ENCODE results near the gene SLC35E2B. TPM values are rescaled to one million over a fixed set of nuclear protein-coding genes. Genes with fewer than 3 reads are reported as not detected.
"Not testable (repeated sequence)": the region's sequence is repeated elsewhere in the genome, so short reads cannot be mapped to it uniquely, and the experiment has no call there.

SLC35E2B gene
- total and polyA plus RNA-seq, 5 experiments from 2014 or later: 30.2 to 110 (median 45.1) TPM

GRCh38 chr1:1699061-1699460, 6.5 kb upstream of the SLC35E2B start:
- H3K36me3 Mint-ChIP-seq, H3K27ac Mint-ChIP-seq, H3K27me3 Mint-ChIP-seq, DNase-seq, H3K9me3 Mint-ChIP-seq, H3K4me1 Mint-ChIP-seq, ATAC-seq, POLR2A ChIA-PET: not testable (repeated sequence)
- H3K4me3 Mint-ChIP-seq: peak overlapping the region in 1 of 10 donors; percentile 38

DNA sequence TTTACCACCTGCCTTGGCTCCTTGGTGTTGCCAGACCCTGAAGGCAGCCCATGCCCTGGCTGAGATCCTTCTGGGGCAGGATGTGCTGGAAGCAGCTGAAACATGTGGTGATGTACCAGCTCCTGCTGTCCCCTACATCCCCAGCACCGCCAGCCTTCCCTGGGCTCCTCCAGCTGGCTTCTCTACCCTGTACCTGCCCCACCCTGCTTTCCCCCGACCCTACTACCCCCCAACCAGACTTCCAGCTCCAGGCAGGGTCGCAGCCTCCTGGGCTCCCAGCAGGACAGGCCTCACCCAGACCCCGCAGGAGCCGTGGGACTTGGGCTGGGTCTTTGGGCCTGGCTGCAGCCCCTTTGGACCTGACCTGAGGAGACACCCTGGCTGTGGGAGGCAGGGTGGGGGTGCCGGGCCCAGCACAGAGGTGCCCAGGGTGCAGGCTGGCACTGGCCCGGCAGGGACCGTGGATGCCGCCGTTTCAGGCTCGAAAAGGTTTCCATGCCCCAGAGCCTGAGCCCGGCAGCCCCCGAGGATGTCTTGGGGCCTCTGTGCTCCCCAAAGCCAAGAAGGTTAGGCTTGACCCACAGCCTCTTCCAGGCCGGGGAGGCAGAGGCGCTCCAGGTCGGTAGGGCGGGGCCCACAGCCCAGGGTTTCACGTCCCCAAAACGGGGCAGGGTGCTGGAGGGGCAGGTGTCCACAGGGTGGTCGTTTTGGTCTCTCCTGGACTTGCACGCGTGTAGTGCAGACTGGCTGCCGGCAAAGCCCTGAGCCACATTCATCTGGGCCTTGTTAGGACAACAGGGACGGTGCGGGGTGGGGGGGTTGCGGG, 5.0 kb upstream of the SLC35E2B start:
- POLR2A ChIA-PET, H3K4me1 Mint-ChIP-seq, H3K9me3 Mint-ChIP-seq, H3K4me3 Mint-ChIP-seq, H3K36me3 Mint-ChIP-seq, DNase-seq, H3K27me3 Mint-ChIP-seq, H3K27ac Mint-ChIP-seq, ATAC-seq: not testable (repeated sequence)

GRCh38 chr1:1696431-1697357, 4.1 kb upstream of the SLC35E2B start:
- DNase-seq, ATAC-seq, H3K4me1 Mint-ChIP-seq, H3K36me3 Mint-ChIP-seq, POLR2A ChIA-PET, H3K9me3 Mint-ChIP-seq, H3K27me3 Mint-ChIP-seq: not testable (repeated sequence)
- peak overlapping the region in 2 of 10 donors; percentile 3 to 34 for H3K4me3 Mint-ChIP-seq
- peak overlapping the region in 4 of 10 donors; percentile 41 to 48 (median 47) for H3K27ac Mint-ChIP-seq

GRCh38 chr1:1692324-1692713, 276 bp downstream of the SLC35E2B start:
- not testable (repeated sequence) for H3K9me3 Mint-ChIP-seq, H3K27me3 Mint-ChIP-seq
- Mint-ChIP-seq H3K4me1 (peaks cover 7 to 25% (median 17%) of the 10 kb centered on the region in 4 donors), H3K4me3 (peak overlapping the region in 9 of 10 donors; percentile 29 to 88 (median 69)), H3K27ac (peak overlapping the region in 7 of 10 donors; percentile 37 to 91 (median 83)), H3K36me3 (peaks cover 0 to 14% (median 0%) of the 10 kb centered on the region in 3 donors)
- peak in 6 of 10 donors; percentile 36 to 89 (median 78) for DNase-seq
- ATAC-seq: peak in 1 of 2 donors; percentile 75
- POLR2A ChIA-PET: interaction anchor here (0.6 to 0.7 kb wide), 2 partner anchors 87 to 205 kb away, joined by 3 to 4 read pairs; no protein-coding TSS in a partner anchor

GRCh38 chr1:1691443-1691842, 1.2 kb downstream of the SLC35E2B start:
- H3K4me3 Mint-ChIP-seq, ATAC-seq, H3K9me3 Mint-ChIP-seq, H3K27ac Mint-ChIP-seq, H3K27me3 Mint-ChIP-seq, DNase-seq, POLR2A ChIA-PET: not testable (repeated sequence)
- peaks cover 4 to 32% (median 16%) of the 10 kb centered on the region in 4 donors for H3K4me1 Mint-ChIP-seq
- peaks cover 0 to 14% (median 0%) of the 10 kb centered on the region in 3 donors for H3K36me3 Mint-ChIP-seq

DNA sequence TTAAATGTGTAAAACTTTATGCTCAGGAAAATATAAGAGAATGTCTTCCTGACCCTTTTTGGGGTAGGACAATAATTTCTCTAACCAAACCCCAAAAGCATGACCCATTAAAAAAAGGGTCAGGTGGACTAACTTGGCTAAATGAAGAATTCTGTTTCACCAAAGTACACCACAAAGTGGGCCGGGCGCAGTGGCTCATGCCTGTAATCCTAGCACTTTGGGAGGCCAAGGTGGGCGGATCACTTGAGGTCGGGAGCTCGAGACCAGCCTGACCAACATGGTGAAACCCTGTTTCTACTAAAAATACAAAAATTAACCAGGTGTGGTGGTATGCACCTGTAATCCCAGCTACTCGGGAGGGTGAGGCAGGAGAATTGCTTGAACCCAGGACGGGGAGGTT, 3.1 kb downstream of the SLC35E2B start:
- DNase-seq, POLR2A ChIA-PET, ATAC-seq, H3K9me3 Mint-ChIP-seq, H3K27me3 Mint-ChIP-seq: not testable (repeated sequence)
- Mint-ChIP-seq H3K27ac (peak overlapping the region in 4 of 10 donors; percentile 25 to 82 (median 61)), H3K36me3 (peaks cover 0 to 21% (median 0%) of the 10 kb centered on the region in 3 donors), H3K4me1 (peaks cover 4 to 42% (median 22%) of the 10 kb centered on the region in 4 donors), H3K4me3 (peak overlapping the region in 4 of 10 donors; percentile 26 to 48 (median 32))

DNA sequence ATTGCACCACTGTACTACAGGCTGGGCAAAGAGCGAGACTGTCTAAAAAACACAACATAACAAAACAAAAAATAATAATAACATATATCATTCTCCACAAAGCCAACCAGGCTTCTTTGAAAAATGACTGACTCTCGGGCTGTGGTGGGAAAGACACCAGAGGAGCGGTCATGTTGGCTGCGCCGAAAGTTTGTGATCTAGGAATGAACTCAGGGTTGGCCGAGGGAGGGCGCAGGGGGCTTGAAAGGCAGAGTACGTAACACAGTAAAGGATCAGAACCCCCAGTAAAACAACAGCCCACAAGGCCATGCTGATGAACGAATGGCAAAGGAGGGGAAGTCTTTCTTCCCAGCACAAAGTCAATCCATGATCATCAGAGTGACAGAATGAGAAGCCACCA, 4.7 kb downstream of the SLC35E2B start:
- DNase-seq: no peak
- no peaks in the 10 kb centered on the region for H3K27me3 Mint-ChIP-seq
- H3K4me3 Mint-ChIP-seq: peak overlapping the region in 5 of 10 donors; percentile 12 to 60 (median 33)

DNA sequence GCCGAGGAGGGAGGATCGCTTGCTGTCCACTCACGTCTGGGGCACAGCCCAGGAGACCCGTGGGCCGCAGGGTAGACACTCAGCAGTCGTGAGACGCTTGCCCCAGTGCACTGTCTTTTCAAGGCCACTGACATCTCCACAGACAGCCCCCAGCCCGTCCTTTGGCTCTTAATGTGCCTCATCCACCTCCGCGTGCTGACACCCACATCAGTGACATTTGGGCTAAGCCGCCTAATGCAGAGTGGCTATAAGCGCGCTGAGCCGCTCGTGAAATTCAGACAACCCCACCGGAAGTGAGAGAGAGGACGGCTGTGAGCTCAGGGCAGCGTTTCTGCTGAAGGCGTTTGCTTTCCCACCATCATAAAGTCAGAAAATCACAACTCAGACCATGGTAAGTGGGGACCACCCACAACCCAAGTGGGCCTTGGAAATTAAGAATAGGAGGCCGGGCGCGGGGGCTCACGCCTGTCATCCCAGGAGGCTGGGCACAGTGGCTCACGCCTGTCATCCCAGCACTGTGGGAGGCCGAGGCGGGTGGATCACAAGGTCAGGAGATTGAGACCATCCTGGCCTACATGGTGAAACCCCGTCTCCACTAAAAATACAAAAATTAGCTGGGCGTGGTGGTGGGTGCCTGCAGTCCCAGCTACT, 8.4 kb downstream of the SLC35E2B start:
- ATAC-seq (no peak), DNase-seq (no peak)
- H3K4me1 Mint-ChIP-seq: peaks cover 11 to 73% (median 41%) of the 10 kb centered on the region in 4 donors
- H3K27me3 Mint-ChIP-seq: no peaks in the 10 kb centered on the region
- H3K27ac Mint-ChIP-seq: peak overlapping the region in 2 of 10 donors; percentile 59 to 67
- peak overlapping the region in 2 of 10 donors; percentile 11 to 36 for H3K4me3 Mint-ChIP-seq
- POLR2A ChIA-PET: no interaction called here
- H3K36me3 Mint-ChIP-seq: peaks cover 0 to 29% (median 0%) of the 10 kb centered on the region in 3 donors
- H3K9me3 Mint-ChIP-seq: no peaks in the 10 kb centered on the region

More for the DNA sequence above, 4.7 kb downstream of the SLC35E2B start:
- H3K4me1 Mint-ChIP-seq: peaks cover 8 to 58% (median 34%) of the 10 kb centered on the region in 4 donors
- H3K9me3 Mint-ChIP-seq: no peaks in the 10 kb centered on the region
- POLR2A ChIA-PET: interaction anchor here (0.6 kb wide), 1 partner anchor 218 kb away, joined by 3 read pairs; no protein-coding TSS in a partner anchor
- no peak for ATAC-seq
- H3K36me3 Mint-ChIP-seq: peaks cover 0 to 34% (median 0%) of the 10 kb centered on the region in 3 donors
- H3K27ac Mint-ChIP-seq: peak overlapping the region in 6 of 10 donors; percentile 16 to 88 (median 72)

DNA sequence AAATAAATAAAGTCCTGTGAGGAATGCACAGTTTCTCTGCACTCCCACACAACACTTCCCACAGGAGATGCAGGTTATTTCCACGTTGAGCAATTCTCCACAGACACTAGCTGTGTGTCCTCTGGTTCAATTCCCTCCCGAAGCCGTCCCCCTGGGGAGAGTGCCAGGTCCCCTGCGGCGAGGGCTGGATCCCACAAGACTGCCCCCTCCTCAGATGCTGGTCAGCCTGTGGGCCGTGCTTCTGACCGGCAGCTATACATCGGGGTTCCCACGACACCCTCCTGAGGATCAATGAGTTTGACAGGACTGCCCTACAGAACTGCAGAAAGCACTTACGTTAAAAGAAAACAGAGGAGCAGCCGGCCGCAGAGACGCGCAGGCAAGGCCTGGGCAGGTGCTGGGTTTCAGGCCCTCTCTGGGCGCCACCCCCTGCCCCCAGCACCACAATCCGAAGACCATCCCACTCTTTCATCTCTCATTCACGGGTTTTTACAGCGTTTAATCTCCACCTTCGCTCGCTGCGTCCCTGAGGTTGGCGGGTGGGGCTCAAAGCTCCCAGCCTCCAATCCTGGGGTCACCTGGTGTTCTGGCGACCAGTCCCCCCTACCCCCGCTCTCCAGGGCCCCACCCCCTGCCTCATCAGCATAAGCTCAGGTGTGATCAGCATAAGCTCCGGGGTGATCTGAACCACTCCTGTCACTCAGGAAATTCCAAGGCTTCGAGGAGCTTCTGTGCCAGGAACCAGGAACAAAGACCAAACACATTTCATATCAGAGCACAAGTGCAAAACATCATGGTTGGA, 9.3 kb downstream of the SLC35E2B start:
- DNase-seq (no peak), ATAC-seq (no peak)
- POLR2A ChIA-PET: no interaction called here
- Mint-ChIP-seq H3K27ac (peak overlapping the region in 6 of 10 donors; percentile 9 to 77 (median 66)), H3K9me3 (no peaks in the 10 kb centered on the region), H3K4me1 (peaks cover 17 to 77% (median 46%) of the 10 kb centered on the region in 4 donors), H3K27me3 (no peaks in the 10 kb centered on the region), H3K36me3 (peaks cover 0 to 24% (median 0%) of the 10 kb centered on the region in 3 donors), H3K4me3 (peak overlapping the region in 1 of 10 donors; percentile 51)

DNA sequence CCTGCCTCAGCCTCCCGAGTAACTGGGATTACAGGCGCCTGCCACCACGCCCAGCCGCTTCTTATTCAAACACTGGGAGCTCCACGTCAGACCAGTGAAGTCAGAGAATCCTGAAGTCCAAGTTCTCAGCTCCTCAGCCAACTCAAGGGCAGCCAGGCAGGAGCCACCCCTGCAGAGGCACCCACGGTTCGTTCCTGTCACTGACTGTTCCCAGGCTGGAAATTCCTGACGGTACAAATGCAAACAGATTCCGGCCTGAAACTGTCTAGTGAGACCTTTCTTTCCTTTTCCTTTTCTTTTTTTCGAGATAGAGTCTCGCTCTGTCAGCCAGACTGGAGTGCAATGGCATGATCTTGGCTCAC, 11.7 kb downstream of the SLC35E2B start:
- Mint-ChIP-seq H3K4me1 (peaks cover 21 to 69% (median 47%) of the 10 kb centered on the region in 4 donors), H3K36me3 (peaks cover 0 to 24% (median 0%) of the 10 kb centered on the region in 3 donors), H3K9me3 (no peaks in the 10 kb centered on the region), H3K27me3 (no peaks in the 10 kb centered on the region), H3K27ac (peak overlapping the region in 7 of 10 donors; percentile 3 to 99 (median 58)), H3K4me3 (peak overlapping the region in 1 of 10 donors; percentile 10)
- POLR2A ChIA-PET: no interaction called here
- ATAC-seq (no peak), DNase-seq (no peak)

Data from naive thymus-derived CD8-positive, alpha-beta T cell (primary cell).